ENCODE measurements around the gene TGFBR1.
"Not testable (repeated sequence)": the region's sequence is repeated elsewhere in the genome, so short reads cannot be mapped to it uniquely, and the experiment has no call there.

GRCh38 chr9:99196484-99196883, 91.6 kb downstream of the TGFBR1 start:
- TF ChIP-seq CTCF (conservative IDR thresholded peaks at IDR 0.05; ENCODE audit: low read depth, low read length); EZH2phosphoT487 (IDR thresholded peaks at IDR 0.05; ENCODE audit: borderline replicate concordance, low read length): not testable (repeated sequence)
